Heart left ventricle (tissue), 13 donors: Measurements from ENCODE around the gene PLXNA3.

Source experiments
- POLR2A ChIP-seq, 2 donors: fragments of 450-650 bp; IDR thresholded peaks; one replicate each; pipeline ENCODE4 v1.6.1; 2017; ENCODE audit warnings: antibody characterized with exemption in 2 of 2, mild to moderate bottlenecking in 2 of 2, moderate library complexity in 2 of 2
- TF ChIP-seq, protein P1 (sequence below), 12 donors: fragments of 200-600 bp; sonication (generic) in 4 of 12; IDR thresholded peaks; one replicate each; pipeline versions ENCODE4 v1.5.0 to v1.8.0; 2018 to 2022; ENCODE audit warnings: antibody characterized with exemption in 12 of 12, mild to moderate bottlenecking in 5 of 12
- donor health status: ischemic (EF 13 %, LVEDD 7.1; RV severe dilation, severe dysfunction).
- donor health status: DM: no; HTN: yes; CAD: no.
- donor health status: DM: no; HTN: no; CAD: no.
- donor health status: ischemic (EF 25% LVEDD 6.9; RV normal size, moderate dysfunction).
- donor health status: ischemic (EF 25% LVEDD 5.7; RV mildly dilated, moderate dysfunction).
- donor health status: ischemic (EF 35%, LVEDD 5.7; RV mildly dilated, moderate dysfunction).
- donor health status: nonischemic (EF 11% LVEDD 7.7; RV severe dilation, severe dysfunction).
- donor health status: DM: yes; HTN: yes; CAD: no.
- donor health status: PGD.
- donor health status: ischemic (EF 29% LVEDD 5.4; RV normal size, mild dysfunction).
- donor health status: nonischemic (EF 23%, LVEDD 6.1; RV moderate dilation, normal function).

DNA sequence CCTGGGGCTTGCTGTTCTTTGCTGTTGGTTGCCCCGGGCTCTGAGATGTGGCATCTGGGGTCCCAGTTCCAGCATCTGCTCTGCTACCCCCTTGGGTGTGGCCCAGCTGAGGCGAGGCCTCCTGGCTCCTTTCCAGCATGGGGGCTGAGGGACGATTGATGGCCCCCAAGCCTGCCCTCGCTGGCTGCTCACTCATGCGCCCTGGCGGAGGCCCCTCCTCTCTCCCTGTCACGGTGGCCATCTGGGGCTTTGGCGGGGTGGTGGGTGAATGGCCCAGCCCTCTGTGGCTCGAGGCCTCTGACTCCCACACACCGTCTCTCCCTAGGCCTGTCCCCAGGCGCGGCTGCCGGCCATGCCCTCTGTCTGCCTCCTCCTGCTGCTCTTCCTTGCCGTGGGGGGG is 1.8 kb downstream of the PLXNA3 start:
- TF ChIP-seq, protein P1, sequence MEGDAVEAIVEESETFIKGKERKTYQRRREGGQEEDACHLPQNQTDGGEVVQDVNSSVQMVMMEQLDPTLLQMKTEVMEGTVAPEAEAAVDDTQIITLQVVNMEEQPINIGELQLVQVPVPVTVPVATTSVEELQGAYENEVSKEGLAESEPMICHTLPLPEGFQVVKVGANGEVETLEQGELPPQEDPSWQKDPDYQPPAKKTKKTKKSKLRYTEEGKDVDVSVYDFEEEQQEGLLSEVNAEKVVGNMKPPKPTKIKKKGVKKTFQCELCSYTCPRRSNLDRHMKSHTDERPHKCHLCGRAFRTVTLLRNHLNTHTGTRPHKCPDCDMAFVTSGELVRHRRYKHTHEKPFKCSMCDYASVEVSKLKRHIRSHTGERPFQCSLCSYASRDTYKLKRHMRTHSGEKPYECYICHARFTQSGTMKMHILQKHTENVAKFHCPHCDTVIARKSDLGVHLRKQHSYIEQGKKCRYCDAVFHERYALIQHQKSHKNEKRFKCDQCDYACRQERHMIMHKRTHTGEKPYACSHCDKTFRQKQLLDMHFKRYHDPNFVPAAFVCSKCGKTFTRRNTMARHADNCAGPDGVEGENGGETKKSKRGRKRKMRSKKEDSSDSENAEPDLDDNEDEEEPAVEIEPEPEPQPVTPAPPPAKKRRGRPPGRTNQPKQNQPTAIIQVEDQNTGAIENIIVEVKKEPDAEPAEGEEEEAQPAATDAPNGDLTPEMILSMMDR (IDR thresholded peaks at IDR 0.05) = no peak
- TF ChIP-seq POLR2A (IDR thresholded peaks at IDR 0.05) = no peak
